ENCODE data around the gene IL1R1. TPM values are rescaled to one million over a fixed set of nuclear protein-coding genes. Genes with fewer than 3 reads are reported as not detected.

IL1R1 gene
- total and polyA plus RNA-seq, 10 of the 15 experiments (the other 5 are each of a cell fraction or from before 2014, with no cell fraction given), result 0.17 to 13.2 (median 0.53) TPM

- Histone ChIP-seq H3K27ac (ENCODE audit: control insufficient read depth, insufficient read depth) (no peak overlapping the region), H3K36me3 (ENCODE audit: control insufficient read depth in 2 of 2, insufficient read depth in 2 of 2, low read length in 1 of 2) (no peaks in the 10 kb centered on the region), H3K4me3 (no peak overlapping the region), H2AFZ (ENCODE audit: control insufficient read depth, low read depth, low read length) (no peak overlapping the region), H4K20me1 (ENCODE audit: control insufficient read depth, insufficient read depth) (no peaks in the 10 kb centered on the region), H3K4me1 (ENCODE audit: control insufficient read depth, insufficient read depth, low read length) (peaks cover 9% of the 10 kb centered on the region), H3K79me2 (ENCODE audit: control insufficient read depth, insufficient read depth, low read length) (no peaks in the 10 kb centered on the region), H3K4me2 (ENCODE audit: control insufficient read depth, insufficient read depth) (no peak overlapping the region), H3K9me3 (replicated peaks; ENCODE audit: control insufficient read depth, insufficient read depth, low read length) (no peaks in the 10 kb centered on the region; the same call in 2 of the 3 replicates), H3K27me3 (replicated peaks in 1 of 2; ENCODE audit: control insufficient read depth in 2 of 2, insufficient read depth in 2 of 2, low read length in 1 of 2) (no peaks in the 10 kb centered on the region), H3K9ac (ENCODE audit: control insufficient read depth, insufficient read depth, low read length) (no peak overlapping the region)
- ChIA-PET SMC1A (ENCODE audit: uncharacterized antibody, unreplicated experiment) (interaction anchor here (0.9 to 2.6 kb wide), 21 partner anchors 10 to 224 kb away, joined by 3 to 30 read pairs (median 6); no protein-coding TSS in a partner anchor), RAD21 (ENCODE audit: unreplicated experiment) (interaction anchor here (1.0 to 9.0 kb wide), 11 partner anchors 22 to 133 kb away, joined by 3 to 115 read pairs (median 4); no protein-coding TSS in a partner anchor), POLR2A (interaction anchor here (0.5 to 1.1 kb wide), 3 partner anchors 10 to 341 kb away, joined by 3 to 4 read pairs (median 3); no protein-coding TSS in a partner anchor), CTCF (interaction anchor here (0.7 to 4.4 kb wide), 10 partner anchors 11 to 144 kb away, joined by 3 to 31 read pairs (median 4); no protein-coding TSS in a partner anchor)
- peak; percentile 52 for ATAC-seq
- DNase-seq (ENCODE audit: low read depth, low spot score), result peak; percentile 33
- no peak for FAIRE-seq
- in situ Hi-C loops (cut with MboI), result no loop called here
- 34% methylated on average over 3 of the region's 3 CpGs for WGBS (ENCODE audit: insufficient coverage, insufficient replicate concordance, low lambda C conversion rate, missing lambda C conversion rate)
- intact Hi-C loops (cut with micrococcal nuclease; ENCODE audit: unreplicated experiment), result no loop called here
- BruUV-seq (replicated peaks), result no TSS peak
- TF ChIP-seq NBN (IDR thresholded peaks at IDR 0.05) (0 out of 2 replicates have a peak, but pooled peaks have one; percentile 34), NFYB (IDR thresholded peaks at IDR 0.05; ENCODE audit: insufficient read depth, low read depth, low read length) (no peak), FOXK2 (IDR thresholded peaks at IDR 0.05) (no peak), E2F8 (IDR thresholded peaks at IDR 0.05; ENCODE audit: low read depth, partially characterized antibody) (no peak), MTA2 (IDR thresholded peaks at IDR 0.05; ENCODE audit: low read depth) (peak; percentile 45; the same call in 1 of the 2 replicates), BHLHE40 (IDR thresholded peaks at IDR 0.05; ENCODE audit: borderline replicate concordance in 1 of 2, low read depth in 2 of 2, low read length in 1 of 2) (peak; percentile 21 to 50; a peak in 1 of 4 replicates), IRF5 (IDR thresholded peaks at IDR 0.05; ENCODE audit: borderline replicate concordance) (no peak), REST (IDR thresholded peaks at IDR 0.05; ENCODE audit: low read depth, low read length) (no peak), HDAC6 (IDR thresholded peaks at IDR 0.05; ENCODE audit: unreplicated experiment) (no peak), USF1 (IDR thresholded peaks at IDR 0.05; ENCODE audit: borderline replicate concordance, extremely low read length, insufficient read depth, low read depth, low read length) (no peak), EP300 (IDR thresholded peaks at IDR 0.05; ENCODE audit: borderline replicate concordance in 1 of 2, control insufficient read depth in 1 of 2, low read depth in 2 of 2, low read length in 2 of 2) (no peak), ETV6 (conservative IDR thresholded peaks at IDR 0.05 in 1 of 2, IDR thresholded peaks at IDR 0.05 in 1 of 2; ENCODE audit: borderline replicate concordance in 1 of 2, low read depth in 1 of 2) (no peak), NR2C1 (IDR thresholded peaks at IDR 0.05) (peak; percentile 18; the same call in 1 of the 2 replicates), MYB (IDR thresholded peaks at IDR 0.05; ENCODE audit: borderline replicate concordance, low read depth, low read length) (no peak)
Measured at GRCh38 chr2:102107741-102108070, 34.8 kb upstream of the IL1R1 start.
